A549 (cell line): ENCODE data around the gene GPR173. TPM values are rescaled to one million over a fixed set of nuclear protein-coding genes. Genes with fewer than 3 reads are reported as not detected.

ENCODE experiments used
- ATAC-seq, 2 experiments: fragments of 200-7000 bp in 1 of 2; fragments of >200 bp in 1 of 2; cut with Nextera tagmentation in 1 of 2; cut with Tn5 transposase in 1 of 2; 3 replicates each; pipeline versions ENCODE4 v1.8.0 to v1.9.1; 2018 to 2020; ENCODE audit warnings: mild to moderate bottlenecking in 1 of 2, moderate library complexity in 1 of 2
- CTCF ChIA-PET: fragments of 300-600 bp; sonication (Branson Sonifier 250); formaldehyde crosslinking; extraction: SDS; loops from one replicate; lab custom pipeline; 2021; ENCODE audit warnings: antibody characterized with exemption, inconsistent platforms; lab: Yijun Ruan, JAX
- POLR2A ChIA-PET: fragments of 350-600 bp; formaldehyde crosslinking; extraction: SDS; loops from one replicate; lab custom pipeline; 2021; ENCODE audit warnings: antibody characterized with exemption, inconsistent platforms; lab: Yijun Ruan, JAX
- DNase-seq, 2 experiments: peaks; one replicate each; pipeline versions ENCODE4 v3.0.0 to v3.0.0-alpha.2; 2011 to 2016; ENCODE audit warnings: low read depth in 1 of 2, low spot score in 1 of 2
- FAIRE-seq: peaks from 2 replicates; lab custom pipeline; 2011; peaks lifted over from hg19 to GRCh38; lab: Jason Lieb, UNC
- H3K27ac ChIP-seq, 2 experiments: fragments of >200 bp; sonication (Bioruptor Twin); formaldehyde crosslinking; 3 replicates each; pipeline ENCODE4 v1.5.1; 2016 to 2017
- H3K4me1 ChIP-seq: fragments of >200 bp; sonication (Bioruptor Twin); formaldehyde crosslinking; 3 replicates; pipeline ENCODE4 v1.6.1; 2016
- H3K4me2 ChIP-seq: fragments of >200 bp; sonication (Bioruptor Twin); formaldehyde crosslinking; 3 replicates; pipeline ENCODE4 v1.6.1; 2016
- H3K4me3 ChIP-seq: fragments of >200 bp; sonication (Bioruptor Twin); formaldehyde crosslinking; 3 replicates; pipeline ENCODE4 v1.5.1; 2016
- H3K9me3 ChIP-seq: fragments of >200 bp; sonication (Bioruptor Twin); formaldehyde crosslinking; 3 replicates; pipeline ENCODE4 v1.6.1; 2016
- CEBPB ChIP-seq, 2 experiments: fragments of >200 bp in 1 of 2; sonication (Bioruptor Twin) in 1 of 2; formaldehyde crosslinking in 1 of 2; IDR thresholded peaks; 2 replicates each; pipeline ENCODE4 v1.6.1; 2012 to 2016
- CHD4 ChIP-seq: fragments of 200-600 bp; sonication (generic); IDR thresholded peaks from 2 replicates; pipeline ENCODE4 v1.6.1; 2016; ENCODE audit warnings: antibody characterized with exemption, mild to moderate bottlenecking, borderline replicate concordance
- EHF ChIP-seq: fragments of 250-450 bp; sonication (Bioruptor Pico); IDR thresholded peaks from 2 replicates; pipeline ENCODE4 v1.5.0; 2020; ENCODE audit warnings: mild to moderate bottlenecking
- EP300 ChIP-seq, 2 experiments: fragments of >200 bp; sonication (Bioruptor Twin); formaldehyde crosslinking; IDR thresholded peaks; 2 replicates in 1 of 2; 3 replicates in 1 of 2; pipeline ENCODE4 v1.6.1; 2016 to 2017
- ESRRA ChIP-seq: fragments of 150-350 bp; IDR thresholded peaks from 2 replicates; pipeline ENCODE4 v1.6.1; 2014; ENCODE audit warnings: mild to moderate bottlenecking, low read length, borderline replicate concordance
- FOXS1 ChIP-seq: fragments of 250-450 bp; sonication (Bioruptor Pico); IDR thresholded peaks from 2 replicates; pipeline ENCODE4 v1.5.0; 2020; ENCODE audit warnings: mild to moderate bottlenecking, moderate library complexity
- HDAC2 ChIP-seq: fragments of 200-600 bp; sonication (generic); IDR thresholded peaks from 2 replicates; pipeline ENCODE4 v1.6.1; 2016
- HMGXB4 ChIP-seq: fragments of 250-450 bp; sonication (Bioruptor Pico); IDR thresholded peaks from 2 replicates; pipeline ENCODE4 v1.5.0; 2021; ENCODE audit warnings: mild to moderate bottlenecking, moderate library complexity, borderline replicate concordance
- MAZ ChIP-seq: fragments of 150-350 bp; IDR thresholded peaks from 2 replicates; pipeline ENCODE4 v1.6.1; 2014; ENCODE audit warnings: antibody characterized with exemption, low read depth, low read length, borderline replicate concordance
- PHF8 ChIP-seq: fragments of 200-600 bp; sonication (generic); IDR thresholded peaks from 2 replicates; pipeline ENCODE4 v1.6.1; 2016; ENCODE audit warnings: low read depth, mild to moderate bottlenecking, antibody characterized with exemption, moderate library complexity, borderline replicate concordance
- RAD21 ChIP-seq, 2 experiments: fragments of >200 bp in 1 of 2; sonication (Bioruptor Twin) in 1 of 2; formaldehyde crosslinking in 1 of 2; IDR thresholded peaks in 1 of 2; conservative IDR thresholded peaks in 1 of 2; 2 replicates in 1 of 2; 3 replicates in 1 of 2; pipeline ENCODE4 v1.6.1; 2012 to 2018; ENCODE audit warnings: inconsistent platforms in 1 of 2
- RARB ChIP-seq: fragments of 250-450 bp; sonication (Bioruptor Pico); IDR thresholded peaks from 2 replicates; pipeline ENCODE4 v1.8.0; 2021; ENCODE audit warnings: mild to moderate bottlenecking, moderate library complexity
- RCOR1 ChIP-seq: fragments of 150-350 bp; IDR thresholded peaks from 2 replicates; pipeline ENCODE4 v1.6.1; 2014; ENCODE audit warnings: antibody characterized with exemption, low read length, low read depth
- TFCP2L1 ChIP-seq: fragments of 250-450 bp; sonication (Bioruptor Pico); IDR thresholded peaks from 2 replicates; pipeline ENCODE4 v1.5.0; 2021; ENCODE audit warnings: mild to moderate bottlenecking
- WGBS: methylation state at CpG from one replicate; pipeline ENCODE4 v1.1.6; 2017; ENCODE audit errors: missing lambda C conversion rate; 5-methylcytosine and 5-hydroxymethylcytosine counted together
- polyA plus RNA-seq, 4 experiments: library from polyadenylated mRNA; depleted of rRNA in 3 of 4; stranded (reverse); fragments of >200 nt; fragmentation: RNase III in 1 of 4; extraction: RNeasy Plus Mini Kit Qiagen cat#74134 plus additional on column Dnase treatment in 1 of 4; gene quantifications; 2 replicates in 3 of 4; 3 replicates in 1 of 4; pipeline ENCODE4 v1.2.3, GENCODE V29; 2011 to 2017
- TF ChIP-seq, protein P1 (sequence below): fragments of 250-450 bp; sonication (Bioruptor Pico); IDR thresholded peaks from 2 replicates; pipeline ENCODE4 v1.5.0; 2020; ENCODE audit warnings: low read depth, mild to moderate bottlenecking, moderate library complexity
- TF ChIP-seq, protein P2 (sequence below): fragments of 450-650 bp; IDR thresholded peaks from 2 replicates; pipeline ENCODE4 v1.6.1; 2014; ENCODE audit warnings: antibody characterized with exemption
- TF ChIP-seq, protein P3 (sequence below): IDR thresholded peaks from 2 replicates; pipeline ENCODE4 v1.6.1; 2012
- TF ChIP-seq, protein P4 (sequence below): IDR thresholded peaks from 2 replicates; pipeline ENCODE4 v1.6.1; 2012; ENCODE audit warnings: low read depth, borderline replicate concordance

The GPR173 gene
- polyA plus RNA-seq, 2 of the 4 experiments (the other 2 are of a cell fraction): 0.03 TPM; not detected in 1

- Histone ChIP-seq H3K4me2 (peak overlapping the region; percentile 23; the same call in 1 of the 3 replicates), H3K27ac (no peak overlapping the region; a peak in 1 of 6 replicates), H3K4me1 (peaks cover 10% of the 10 kb centered on the region; the same call in 2 of the 3 replicates), H3K4me3 (no peak overlapping the region), H3K9me3 (no peaks in the 10 kb centered on the region)
- FAIRE-seq (no peak), DNase-seq (no peak), ATAC-seq (no peak)
- TF ChIP-seq, protein P1, sequence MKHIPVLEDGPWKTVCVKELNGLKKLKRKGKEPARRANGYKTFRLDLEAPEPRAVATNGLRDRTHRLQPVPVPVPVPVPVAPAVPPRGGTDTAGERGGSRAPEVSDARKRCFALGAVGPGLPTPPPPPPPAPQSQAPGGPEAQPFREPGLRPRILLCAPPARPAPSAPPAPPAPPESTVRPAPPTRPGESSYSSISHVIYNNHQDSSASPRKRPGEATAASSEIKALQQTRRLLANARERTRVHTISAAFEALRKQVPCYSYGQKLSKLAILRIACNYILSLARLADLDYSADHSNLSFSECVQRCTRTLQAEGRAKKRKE (CRISPR knock-in tag): no peak
- TF ChIP-seq RAD21 (conservative IDR thresholded peaks at IDR 0.05 in 1 of 2, IDR thresholded peaks at IDR 0.05 in 1 of 2) (no peak), EP300 (IDR thresholded peaks at IDR 0.05) (no peak), CEBPB (IDR thresholded peaks at IDR 0.05) (no peak), RARB (CRISPR knock-in tag) (no peak), RCOR1 (no peak)
- TF ChIP-seq, protein P2, sequence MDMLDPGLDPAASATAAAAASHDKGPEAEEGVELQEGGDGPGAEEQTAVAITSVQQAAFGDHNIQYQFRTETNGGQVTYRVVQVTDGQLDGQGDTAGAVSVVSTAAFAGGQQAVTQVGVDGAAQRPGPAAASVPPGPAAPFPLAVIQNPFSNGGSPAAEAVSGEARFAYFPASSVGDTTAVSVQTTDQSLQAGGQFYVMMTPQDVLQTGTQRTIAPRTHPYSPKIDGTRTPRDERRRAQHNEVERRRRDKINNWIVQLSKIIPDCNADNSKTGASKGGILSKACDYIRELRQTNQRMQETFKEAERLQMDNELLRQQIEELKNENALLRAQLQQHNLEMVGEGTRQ: no peak
- ChIA-PET POLR2A (interaction anchor here (0.8 kb wide), 1 partner anchor 13 kb away, joined by 4 read pairs; no protein-coding TSS in a partner anchor), CTCF (interaction anchor here (0.8 to 1.5 kb wide), 2 partner anchors 15 to 83 kb away, joined by 3 to 5 read pairs; no protein-coding TSS in a partner anchor)
- WGBS: 53% methylated on average over 4 of the region's 6 CpGs
Observed at GRCh38 chrX:53086464-53086863, 37.9 kb downstream of the GPR173 start.

- H3K4me2 ChIP-seq: no peak overlapping the region
- CTCF ChIA-PET: interaction anchor here (1.5 kb wide), 1 partner anchor 16 kb away, joined by 5 read pairs; no protein-coding TSS in a partner anchor
Observed at GRCh38 chrX:53087388-53087831, 38.8 kb downstream of the GPR173 start.

More at GRCh38 chrX:53087388-53087831, 38.8 kb downstream of the GPR173 start:
- ATAC-seq: no peak
- TF ChIP-seq, protein P3, sequence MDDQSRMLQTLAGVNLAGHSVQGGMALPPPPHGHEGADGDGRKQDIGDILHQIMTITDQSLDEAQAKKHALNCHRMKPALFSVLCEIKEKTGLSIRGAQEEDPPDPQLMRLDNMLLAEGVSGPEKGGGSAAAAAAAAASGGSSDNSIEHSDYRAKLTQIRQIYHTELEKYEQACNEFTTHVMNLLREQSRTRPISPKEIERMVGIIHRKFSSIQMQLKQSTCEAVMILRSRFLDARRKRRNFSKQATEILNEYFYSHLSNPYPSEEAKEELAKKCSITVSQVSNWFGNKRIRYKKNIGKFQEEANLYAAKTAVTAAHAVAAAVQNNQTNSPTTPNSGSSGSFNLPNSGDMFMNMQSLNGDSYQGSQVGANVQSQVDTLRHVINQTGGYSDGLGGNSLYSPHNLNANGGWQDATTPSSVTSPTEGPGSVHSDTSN: no peak
- TF ChIP-seq, protein P4, sequence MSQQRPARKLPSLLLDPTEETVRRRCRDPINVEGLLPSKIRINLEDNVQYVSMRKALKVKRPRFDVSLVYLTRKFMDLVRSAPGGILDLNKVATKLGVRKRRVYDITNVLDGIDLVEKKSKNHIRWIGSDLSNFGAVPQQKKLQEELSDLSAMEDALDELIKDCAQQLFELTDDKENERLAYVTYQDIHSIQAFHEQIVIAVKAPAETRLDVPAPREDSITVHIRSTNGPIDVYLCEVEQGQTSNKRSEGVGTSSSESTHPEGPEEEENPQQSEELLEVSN: no peak
- TF ChIP-seq ESRRA (no peak), CHD4 (no peak), TFCP2L1 (no peak), EHF (CRISPR knock-in tag) (no peak), MAZ (no peak), HMGXB4 (no peak), FOXS1 (CRISPR knock-in tag) (no peak), HDAC2 (no peak), PHF8 (no peak), EP300 (IDR thresholded peaks at IDR 0.05) (no peak)
- TF ChIP-seq, protein P2: no peak
- TF ChIP-seq, protein P1 (CRISPR knock-in tag): no peak
- H3K27ac ChIP-seq: no peak overlapping the region; a peak in 1 of 6 replicates
- no peak overlapping the region for H3K4me3 ChIP-seq
- DNase-seq: no peak
- 95% methylated on average over 3 of the region's 3 CpGs for WGBS
- POLR2A ChIA-PET: interaction anchor here (0.8 kb wide), 1 partner anchor 14 kb away, joined by 4 read pairs; no protein-coding TSS in a partner anchor
- H3K9me3 ChIP-seq: no peaks in the 10 kb centered on the region
- FAIRE-seq: no peak
- peaks cover 10% of the 10 kb centered on the region; the same call in 2 of the 3 replicates for H3K4me1 ChIP-seq
